CD4-positive, CD25-positive, alpha-beta regulatory T cell (primary cell): ENCODE results near the gene COTL1. TPM values are rescaled to one million over a fixed set of nuclear protein-coding genes. Genes with fewer than 3 reads are reported as not detected.

Experiments
- ATAC-seq, 2 donors: fragments of 150-1000 bp; cut with Tn5 transposase; one replicate each; pipeline ENCODE4 v1.10.0; 2021; ENCODE audit warnings: low read depth in 2 of 2, moderate number of reproducible peaks in 2 of 2, moderate library complexity in 1 of 2
- DNase-seq, 3 donors: peaks; one replicate each; pipeline versions ENCODE4 v3.0.0 to v3.0.0-alpha.2; 2012 to 2022; ENCODE audit warnings: mixed read lengths in 1 of 3
- H3K27ac ChIP-seq: one replicate; pipeline ENCODE4 v1.7.0; 2013; ENCODE audit warnings: mild to moderate bottlenecking, low read length; ENCODE audit not compliant: insufficient read depth, poor library complexity, severe bottlenecking
- H3K27me3 ChIP-seq: one replicate; pipeline ENCODE4 v1.7.0; 2013; ENCODE audit warnings: low read length; ENCODE audit not compliant: control insufficient read depth, insufficient read depth
- H3K36me3 ChIP-seq: one replicate; pipeline ENCODE4 v1.7.0; 2013; ENCODE audit warnings: mild to moderate bottlenecking, low read length, moderate library complexity; ENCODE audit not compliant: control insufficient read depth, insufficient read depth
- H3K4me1 ChIP-seq: 2 replicates; pipeline ENCODE4 v1.7.0; 2013; ENCODE audit warnings: mild to moderate bottlenecking, low read length; ENCODE audit not compliant: insufficient read depth, control insufficient read depth, poor library complexity, severe bottlenecking
- H3K4me3 ChIP-seq: one replicate; pipeline ENCODE4 v1.7.0; 2013; ENCODE audit warnings: low read depth, mild to moderate bottlenecking, low read length, moderate library complexity
- H3K9me3 ChIP-seq, 2 experiments: 1 replicate in 1 of 2; 2 replicates in 1 of 2; pipeline ENCODE4 v1.7.0; 2013; ENCODE audit warnings: low read length in 2 of 2, mild to moderate bottlenecking in 1 of 2, moderate library complexity in 1 of 2; ENCODE audit not compliant: control insufficient read depth in 2 of 2
- H3K27ac Mint-ChIP-seq, 3 donors: one replicate each; pipeline ENCODE4 v1.8.0; 2020 to 2022; ENCODE audit warnings: mild to moderate bottlenecking in 3 of 3, mixed read lengths in 3 of 3, moderate library complexity in 2 of 3
- H3K27me3 Mint-ChIP-seq: one replicate; pipeline ENCODE4 v1.8.0; 2022; ENCODE audit warnings: mild to moderate bottlenecking, mixed read lengths
- H3K36me3 Mint-ChIP-seq: one replicate; pipeline ENCODE4 v1.8.0; 2020; ENCODE audit warnings: mixed read lengths
- H3K4me1 Mint-ChIP-seq, 4 donors: one replicate each; pipeline ENCODE4 v1.8.0; 2020 to 2022; ENCODE audit warnings: mixed read lengths in 4 of 4, mild to moderate bottlenecking in 1 of 4
- H3K4me3 Mint-ChIP-seq, 4 donors: one replicate each; pipeline ENCODE4 v1.8.0; 2020 to 2022; ENCODE audit warnings: mild to moderate bottlenecking in 4 of 4, mixed read lengths in 4 of 4, moderate library complexity in 3 of 4
- H3K9me3 Mint-ChIP-seq, 7 donors: one replicate each; pipeline ENCODE4 v1.8.0; 2020 to 2022; ENCODE audit warnings: mixed read lengths in 7 of 7, mild to moderate bottlenecking in 3 of 7, moderate library complexity in 2 of 7
- polyA plus RNA-seq, 4 donors: library from polyadenylated mRNA; unstranded; fragments of 300-500 nt; fragmentation: Illumina TruSeq; gene quantifications; one replicate each; pipeline ENCODE4 v1.2.3, GENCODE V29; 2021
- total RNA-seq: library from RNA; stranded (reverse); gene quantifications from one replicate; pipeline ENCODE4 v1.2.3, GENCODE V29; 2022

Gene COTL1
- total and polyA plus RNA-seq, 5 donors from 2014 or later: 353 to 761 (median 475) TPM

- no peak overlapping the region for H3K4me3 Mint-ChIP-seq
- H3K36me3 ChIP-seq: no peaks in the 10 kb centered on the region
- no peaks in the 10 kb centered on the region for H3K4me1 ChIP-seq
- peaks cover 6% of the 10 kb centered on the region for H3K27me3 Mint-ChIP-seq
- H3K36me3 Mint-ChIP-seq: no peaks in the 10 kb centered on the region
- H3K9me3 Mint-ChIP-seq: no peaks in the 10 kb centered on the region
- H3K27ac Mint-ChIP-seq: no peak overlapping the region
- H3K27me3 ChIP-seq: no peaks in the 10 kb centered on the region
- ATAC-seq (no peak), DNase-seq (no peak)
- no peak overlapping the region for H3K27ac ChIP-seq
- H3K4me1 Mint-ChIP-seq: peaks cover 0 to 4% (median 4%) of the 10 kb centered on the region in 4 donors
- no peak overlapping the region for H3K4me3 ChIP-seq
- no peaks in the 10 kb centered on the region for H3K9me3 ChIP-seq
Observed at GRCh38 chr16:84538222-84538840, 79.5 kb downstream of the COTL1 start.

GRCh38 chr16:84537491-84538151 lies 80.3 kb downstream of the COTL1 start:
- no peaks in the 10 kb centered on the region for H3K36me3 ChIP-seq
- H3K4me3 ChIP-seq: no peak overlapping the region
- no peaks in the 10 kb centered on the region for H3K27me3 ChIP-seq
- H3K4me1 ChIP-seq: no peaks in the 10 kb centered on the region
- no peak for DNase-seq
- H3K36me3 Mint-ChIP-seq: no peaks in the 10 kb centered on the region
- H3K4me1 Mint-ChIP-seq: peaks cover 0 to 4% (median 2%) of the 10 kb centered on the region in 4 donors
- H3K9me3 ChIP-seq: no peaks in the 10 kb centered on the region
- H3K27ac Mint-ChIP-seq: no peak overlapping the region
- H3K27me3 Mint-ChIP-seq: peaks cover 6% of the 10 kb centered on the region
- H3K27ac ChIP-seq: no peak overlapping the region
- no peaks in the 10 kb centered on the region for H3K9me3 Mint-ChIP-seq
- no peak for ATAC-seq
- H3K4me3 Mint-ChIP-seq: peak overlapping the region in 1 of 4 donors; percentile 71

DNA sequence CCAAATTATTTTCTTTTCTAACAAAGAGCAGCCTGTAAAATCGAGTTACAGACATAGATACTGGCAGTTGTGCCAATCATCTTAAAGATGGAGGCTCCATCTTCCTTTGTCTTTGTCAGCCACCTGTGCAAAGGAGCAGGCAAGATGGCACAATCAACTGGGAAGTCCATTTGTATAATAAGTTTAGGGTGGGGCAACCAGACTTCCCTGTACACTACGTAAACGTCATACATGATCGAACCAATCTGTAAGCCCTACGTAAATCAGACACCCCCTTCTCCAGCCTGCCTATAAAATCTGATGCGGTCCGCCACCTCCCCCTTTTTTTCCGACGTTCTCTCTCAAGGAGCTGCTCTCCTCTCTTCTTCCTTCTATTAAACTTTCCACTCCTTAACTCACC lies 82.0 kb downstream of the COTL1 start:
- peaks cover 6% of the 10 kb centered on the region for H3K27me3 Mint-ChIP-seq
- H3K4me3 ChIP-seq: no peak overlapping the region
- H3K9me3 ChIP-seq: no peaks in the 10 kb centered on the region
- ATAC-seq (no peak), DNase-seq (no peak)
- H3K27ac Mint-ChIP-seq: peak overlapping the region in 2 of 3 donors; percentile 9 to 22
- H3K36me3 Mint-ChIP-seq: peaks cover 5% of the 10 kb centered on the region
- no peaks in the 10 kb centered on the region for H3K36me3 ChIP-seq
- H3K27me3 ChIP-seq: no peaks in the 10 kb centered on the region
- H3K4me1 Mint-ChIP-seq: peaks cover 0 to 7% (median 2%) of the 10 kb centered on the region in 4 donors
- no peaks in the 10 kb centered on the region for H3K9me3 Mint-ChIP-seq
- H3K4me1 ChIP-seq: no peaks in the 10 kb centered on the region
- H3K4me3 Mint-ChIP-seq: no peak overlapping the region
- no peak overlapping the region for H3K27ac ChIP-seq

GRCh38 chr16:84535408-84535807 lies 82.5 kb downstream of the COTL1 start:
- no peak overlapping the region for H3K4me3 Mint-ChIP-seq
- Histone ChIP-seq H3K27ac (no peak overlapping the region), H3K36me3 (no peaks in the 10 kb centered on the region), H3K9me3 (no peaks in the 10 kb centered on the region), H3K27me3 (no peaks in the 10 kb centered on the region), H3K4me3 (no peak overlapping the region), H3K4me1 (no peaks in the 10 kb centered on the region)
- H3K36me3 Mint-ChIP-seq: peaks cover 7% of the 10 kb centered on the region
- peaks cover 6% of the 10 kb centered on the region for H3K27me3 Mint-ChIP-seq
- H3K27ac Mint-ChIP-seq: no peak overlapping the region
- H3K9me3 Mint-ChIP-seq: peaks cover 0 to 2% (median 0%) of the 10 kb centered on the region in 7 donors
- no peak for ATAC-seq
- DNase-seq: no peak
- peaks cover 0 to 7% (median 2%) of the 10 kb centered on the region in 4 donors for H3K4me1 Mint-ChIP-seq

- Histone ChIP-seq H3K4me3 (no peak overlapping the region), H3K4me1 (no peaks in the 10 kb centered on the region), H3K9me3 (peaks cover under 1 to 3% of the 10 kb centered on the region in 2 experiments), H3K27ac (no peak overlapping the region), H3K36me3 (peaks cover under 1% of the 10 kb centered on the region), H3K27me3 (no peaks in the 10 kb centered on the region)
- no peak overlapping the region for H3K4me3 Mint-ChIP-seq
- DNase-seq (no peak), ATAC-seq (no peak)
- peaks cover 9% of the 10 kb centered on the region for H3K36me3 Mint-ChIP-seq
- H3K27me3 Mint-ChIP-seq: peaks cover 6% of the 10 kb centered on the region
- no peak overlapping the region for H3K27ac Mint-ChIP-seq
- H3K4me1 Mint-ChIP-seq: peaks cover 0 to 7% (median 2%) of the 10 kb centered on the region in 4 donors
- peaks cover 0 to 3% (median 2%) of the 10 kb centered on the region in 7 donors for H3K9me3 Mint-ChIP-seq
Observed at GRCh38 chr16:84534815-84535214, 83.1 kb downstream of the COTL1 start.

GRCh38 chr16:84532855-84533486 lies 84.9 kb downstream of the COTL1 start:
- DNase-seq (no peak), ATAC-seq (no peak)
- Mint-ChIP-seq H3K27ac (no peak overlapping the region), H3K4me3 (no peak overlapping the region), H3K27me3 (peaks cover 6% of the 10 kb centered on the region), H3K36me3 (peaks cover 9% of the 10 kb centered on the region), H3K9me3 (peaks cover 0 to 4% (median 2%) of the 10 kb centered on the region in 7 donors), H3K4me1 (peaks cover 0 to 5% (median 2%) of the 10 kb centered on the region in 4 donors)
- Histone ChIP-seq H3K27me3 (no peaks in the 10 kb centered on the region), H3K36me3 (peaks cover 5% of the 10 kb centered on the region), H3K27ac (no peak overlapping the region), H3K4me3 (no peak overlapping the region), H3K4me1 (no peaks in the 10 kb centered on the region), H3K9me3 (peaks cover 5 to 6% of the 10 kb centered on the region in 2 experiments)

- Histone ChIP-seq H3K36me3 (peaks cover 5% of the 10 kb centered on the region), H3K9me3 (peaks cover 5 to 6% of the 10 kb centered on the region in 2 experiments), H3K27ac (no peak overlapping the region), H3K4me3 (no peak overlapping the region), H3K4me1 (no peaks in the 10 kb centered on the region), H3K27me3 (no peaks in the 10 kb centered on the region)
- ATAC-seq: peak in 1 of 2 donors; percentile 24
- DNase-seq: no peak
- Mint-ChIP-seq H3K36me3 (peaks cover 9% of the 10 kb centered on the region), H3K4me1 (peaks cover 0 to 5% (median 2%) of the 10 kb centered on the region in 4 donors), H3K9me3 (peaks cover 0 to 4% (median 2%) of the 10 kb centered on the region in 7 donors), H3K27me3 (peaks cover 6% of the 10 kb centered on the region), H3K4me3 (no peak overlapping the region), H3K27ac (peak overlapping the region in 2 of 3 donors; percentile 20 to 47)
Observed at GRCh38 chr16:84532291-84532724, 85.6 kb downstream of the COTL1 start.
